NB4 (cell line): ENCODE data around the gene C1orf146.

Source experiments
- DNase-seq: peaks from one replicate; pipeline ENCODE4 v3.0.0; 2010; ENCODE audit warnings: low read depth
- H3K4me3 ChIP-seq: one replicate; pipeline ENCODE4 v1.5.1; 2011; ENCODE audit warnings: mild to moderate bottlenecking, low read depth, low read length, moderate library complexity
- MYC ChIP-seq: IDR thresholded peaks from 2 replicates; pipeline ENCODE4 v1.6.1; 2011; ENCODE audit warnings: low read depth, low read length
- POLR2A ChIP-seq: IDR thresholded peaks from 2 replicates; pipeline ENCODE4 v1.6.1; 2011; ENCODE audit warnings: mild to moderate bottlenecking; ENCODE audit not compliant: insufficient read length; ENCODE audit errors: extremely low read depth
- TF ChIP-seq, protein P1 (sequence below): IDR thresholded peaks from 2 replicates; pipeline ENCODE4 v1.6.1; 2011; ENCODE audit warnings: low read depth, low read length
- TF ChIP-seq, protein P2 (sequence below): IDR thresholded peaks from one replicate; pipeline ENCODE4 v1.5.1; 2012; ENCODE audit warnings: low read depth, low read length

Gene C1orf146

GRCh38 chr1:92203105-92203504 lies 14.6 kb upstream of the C1orf146 start:
- TF ChIP-seq, protein P1, sequence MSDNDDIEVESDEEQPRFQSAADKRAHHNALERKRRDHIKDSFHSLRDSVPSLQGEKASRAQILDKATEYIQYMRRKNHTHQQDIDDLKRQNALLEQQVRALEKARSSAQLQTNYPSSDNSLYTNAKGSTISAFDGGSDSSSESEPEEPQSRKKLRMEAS = no peak
- TF ChIP-seq, protein P2, sequence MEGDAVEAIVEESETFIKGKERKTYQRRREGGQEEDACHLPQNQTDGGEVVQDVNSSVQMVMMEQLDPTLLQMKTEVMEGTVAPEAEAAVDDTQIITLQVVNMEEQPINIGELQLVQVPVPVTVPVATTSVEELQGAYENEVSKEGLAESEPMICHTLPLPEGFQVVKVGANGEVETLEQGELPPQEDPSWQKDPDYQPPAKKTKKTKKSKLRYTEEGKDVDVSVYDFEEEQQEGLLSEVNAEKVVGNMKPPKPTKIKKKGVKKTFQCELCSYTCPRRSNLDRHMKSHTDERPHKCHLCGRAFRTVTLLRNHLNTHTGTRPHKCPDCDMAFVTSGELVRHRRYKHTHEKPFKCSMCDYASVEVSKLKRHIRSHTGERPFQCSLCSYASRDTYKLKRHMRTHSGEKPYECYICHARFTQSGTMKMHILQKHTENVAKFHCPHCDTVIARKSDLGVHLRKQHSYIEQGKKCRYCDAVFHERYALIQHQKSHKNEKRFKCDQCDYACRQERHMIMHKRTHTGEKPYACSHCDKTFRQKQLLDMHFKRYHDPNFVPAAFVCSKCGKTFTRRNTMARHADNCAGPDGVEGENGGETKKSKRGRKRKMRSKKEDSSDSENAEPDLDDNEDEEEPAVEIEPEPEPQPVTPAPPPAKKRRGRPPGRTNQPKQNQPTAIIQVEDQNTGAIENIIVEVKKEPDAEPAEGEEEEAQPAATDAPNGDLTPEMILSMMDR = no peak
- TF ChIP-seq MYC = no peak
- TF ChIP-seq POLR2A = no peak
- no peak overlapping the region for H3K4me3 ChIP-seq
- no peak for DNase-seq

DNA sequence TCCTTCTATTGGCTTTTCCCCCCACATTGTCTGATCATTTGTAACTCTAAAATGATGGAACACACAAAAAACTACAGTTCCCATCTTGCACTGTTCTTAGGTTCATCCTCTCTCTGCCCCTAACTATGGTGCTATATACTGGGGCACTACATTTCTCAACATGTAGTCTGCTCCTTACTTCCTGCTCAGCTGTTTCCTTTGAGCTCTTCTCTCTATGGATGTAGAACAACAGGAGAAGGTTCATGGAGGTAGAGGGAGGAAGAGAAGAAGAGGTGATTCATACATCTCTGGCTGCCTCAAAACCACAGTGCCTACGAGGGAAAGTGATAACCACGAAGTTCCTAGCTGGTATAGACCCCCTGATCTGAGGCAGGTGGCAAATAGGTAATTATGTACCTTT lies 7.0 kb upstream of the C1orf146 start:
- no peak overlapping the region for H3K4me3 ChIP-seq
- TF ChIP-seq MYC = no peak
- TF ChIP-seq, protein P2 = no peak
- TF ChIP-seq, protein P1 = no peak
- no peak for TF ChIP-seq POLR2A
- DNase-seq = peak; percentile 59

- peak; percentile 9 for DNase-seq
- TF ChIP-seq, protein P1 = no peak
- TF ChIP-seq, protein P2 = no peak
- H3K4me3 ChIP-seq = no peak overlapping the region
Measured at GRCh38 chr1:92211166-92211565, 6.5 kb upstream of the C1orf146 start.

- H3K4me3 ChIP-seq = no peak overlapping the region
- DNase-seq = no peak
- TF ChIP-seq POLR2A (no peak), MYC (no peak)
- TF ChIP-seq, protein P2 = no peak
- TF ChIP-seq, protein P1 = no peak
Measured at GRCh38 chr1:92218559-92218958, 844 bp downstream of the C1orf146 start.

DNA sequence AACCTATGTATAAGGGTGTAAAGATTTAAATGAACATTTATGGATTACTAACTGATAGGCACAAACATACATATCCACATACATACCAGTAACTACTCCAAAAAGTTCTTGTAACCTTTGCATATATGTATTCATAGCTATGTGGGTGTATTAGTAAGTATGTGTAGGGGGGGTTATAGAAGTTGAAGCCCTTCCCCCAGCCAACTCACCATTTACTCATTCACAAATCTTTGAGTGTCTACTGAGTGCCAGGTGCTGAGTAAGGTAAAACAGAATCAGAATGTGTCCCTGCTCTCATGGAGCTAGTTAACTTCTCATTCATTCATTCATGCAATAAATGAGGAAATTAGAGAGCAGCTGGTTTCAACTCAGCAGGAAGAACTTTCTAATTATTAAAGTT lies 1.3 kb downstream of the C1orf146 start:
- H3K4me3 ChIP-seq = no peak overlapping the region
- TF ChIP-seq, protein P1 = no peak
- TF ChIP-seq, protein P2 = no peak
- TF ChIP-seq MYC = no peak
- no peak for TF ChIP-seq POLR2A
- DNase-seq = no peak

DNA sequence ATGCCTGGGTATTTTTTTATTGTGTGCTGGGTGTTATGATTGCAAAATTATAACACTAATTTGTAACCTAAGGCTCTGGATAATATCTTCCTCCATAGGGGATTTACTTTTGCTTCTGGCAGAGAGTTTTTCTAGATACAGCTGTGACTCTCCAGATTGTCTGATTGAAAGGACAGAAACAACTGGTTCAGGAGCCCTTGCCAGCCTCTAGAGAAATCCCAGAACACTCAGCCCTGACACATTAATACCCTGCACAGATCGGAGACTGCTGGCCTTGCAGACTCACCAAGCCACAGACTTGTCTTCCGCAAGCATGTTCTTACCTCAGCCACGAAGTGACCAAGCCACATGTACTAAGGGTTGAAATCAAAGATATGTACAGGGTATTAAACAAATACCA lies 10.7 kb downstream of the C1orf146 start:
- TF ChIP-seq POLR2A (no peak), MYC (no peak)
- TF ChIP-seq, protein P1 = no peak
- no peak overlapping the region for H3K4me3 ChIP-seq
- DNase-seq = no peak
